ENCODE measurements around the gene GLUD2.
"Not testable (repeated sequence)": the region's sequence is repeated elsewhere in the genome, so short reads cannot be mapped to it uniquely, and the experiment has no call there.

The GLUD2 gene

GRCh38 chrX:121036137-121036536, 11.3 kb upstream of the GLUD2 start:
- DNase-seq (ENCODE audit: extremely low read depth, insufficient read length), result no peak
- no peak for TF ChIP-seq CTCF (IDR thresholded peaks at IDR 0.05; ENCODE audit: insufficient read depth, low read length, poor library complexity, severe bottlenecking)
- no peak overlapping the region for H3K4me3 ChIP-seq (replicated peaks; ENCODE audit: low read depth, low read length)
- no peaks in the 10 kb centered on the region for H3K36me3 ChIP-seq (ENCODE audit: control insufficient read depth, insufficient read depth, low read length)
- H3K27me3 ChIP-seq (replicated peaks; ENCODE audit: control insufficient read depth, insufficient read depth, low read length), result no peaks in the 10 kb centered on the region

DNA sequence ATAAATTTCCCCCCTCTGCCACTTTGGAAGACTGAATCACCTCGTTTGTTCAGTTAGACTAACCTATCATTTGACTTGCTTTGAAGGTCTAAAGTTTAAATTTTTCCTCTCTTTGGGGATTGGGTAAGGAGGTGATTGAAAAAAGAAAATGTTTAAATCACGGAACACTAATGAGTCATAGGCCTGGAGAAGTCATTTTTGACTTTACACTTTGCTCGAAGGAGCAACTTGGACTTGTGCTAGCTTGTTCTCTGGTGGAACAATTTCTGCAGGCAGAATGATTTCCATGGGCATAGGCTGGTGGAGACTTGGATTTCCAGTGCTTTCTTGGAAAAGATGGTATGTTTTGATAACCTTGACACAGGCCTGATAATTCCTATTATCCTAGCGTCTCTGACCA, 10.5 kb upstream of the GLUD2 start:
- no peak overlapping the region for H3K4me3 ChIP-seq (replicated peaks; ENCODE audit: low read depth, low read length)
- TF ChIP-seq CTCF (IDR thresholded peaks at IDR 0.05; ENCODE audit: insufficient read depth, low read length, poor library complexity, severe bottlenecking), result no peak
- H3K27me3 ChIP-seq (replicated peaks; ENCODE audit: control insufficient read depth, insufficient read depth, low read length), result no peaks in the 10 kb centered on the region
- no peak for DNase-seq (ENCODE audit: extremely low read depth, insufficient read length)
- no peaks in the 10 kb centered on the region for H3K36me3 ChIP-seq (ENCODE audit: control insufficient read depth, insufficient read depth, low read length)

DNA sequence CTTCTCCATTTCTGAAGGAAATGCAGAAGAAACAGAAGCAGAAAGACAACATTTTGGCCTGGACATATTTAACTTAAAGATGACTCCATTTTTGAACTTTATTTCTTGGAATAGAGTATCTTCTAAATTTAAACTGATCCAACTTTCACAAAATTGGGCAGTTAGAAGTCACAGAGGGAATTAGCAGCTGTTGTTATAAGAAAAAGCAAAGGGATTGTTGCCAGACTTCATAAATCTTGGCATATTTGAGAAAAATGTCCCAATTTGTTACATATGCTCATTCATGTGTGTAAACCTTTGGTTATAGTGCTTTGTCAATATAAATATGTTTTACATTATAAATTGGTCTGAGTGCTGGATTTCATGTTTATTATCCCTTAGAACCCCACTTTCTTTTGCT, 3.4 kb downstream of the GLUD2 start:
- Histone ChIP-seq H3K27me3 (replicated peaks; ENCODE audit: control insufficient read depth, insufficient read depth, low read length) (no peaks in the 10 kb centered on the region), H3K36me3 (ENCODE audit: control insufficient read depth, insufficient read depth, low read length) (no peaks in the 10 kb centered on the region), H3K4me3 (replicated peaks; ENCODE audit: low read depth, low read length) (no peak overlapping the region)
- no peak for TF ChIP-seq CTCF (IDR thresholded peaks at IDR 0.05; ENCODE audit: insufficient read depth, low read length, poor library complexity, severe bottlenecking)
- no peak for DNase-seq (ENCODE audit: extremely low read depth, insufficient read length)

- no peak for DNase-seq (ENCODE audit: extremely low read depth, insufficient read length)
- no peaks in the 10 kb centered on the region for H3K27me3 ChIP-seq (replicated peaks; ENCODE audit: control insufficient read depth, insufficient read depth, low read length)
- H3K36me3 ChIP-seq (ENCODE audit: control insufficient read depth, insufficient read depth, low read length), result no peaks in the 10 kb centered on the region
- no peak for TF ChIP-seq CTCF (IDR thresholded peaks at IDR 0.05; ENCODE audit: insufficient read depth, low read length, poor library complexity, severe bottlenecking)
- H3K4me3 ChIP-seq (replicated peaks; ENCODE audit: low read depth, low read length), result no peak overlapping the region
Observed at GRCh38 chrX:121052122-121052521, 4.7 kb downstream of the GLUD2 start.

GRCh38 chrX:121062289-121062688, 14.9 kb downstream of the GLUD2 start:
- H3K4me3 ChIP-seq (replicated peaks; ENCODE audit: low read depth, low read length), result no peak overlapping the region
- no peaks in the 10 kb centered on the region for H3K27me3 ChIP-seq (replicated peaks; ENCODE audit: control insufficient read depth, insufficient read depth, low read length)
- no peak for TF ChIP-seq CTCF (IDR thresholded peaks at IDR 0.05; ENCODE audit: insufficient read depth, low read length, poor library complexity, severe bottlenecking)
- H3K36me3 ChIP-seq (ENCODE audit: control insufficient read depth, insufficient read depth, low read length), result no peaks in the 10 kb centered on the region
- no peak for DNase-seq (ENCODE audit: extremely low read depth, insufficient read length)

DNA sequence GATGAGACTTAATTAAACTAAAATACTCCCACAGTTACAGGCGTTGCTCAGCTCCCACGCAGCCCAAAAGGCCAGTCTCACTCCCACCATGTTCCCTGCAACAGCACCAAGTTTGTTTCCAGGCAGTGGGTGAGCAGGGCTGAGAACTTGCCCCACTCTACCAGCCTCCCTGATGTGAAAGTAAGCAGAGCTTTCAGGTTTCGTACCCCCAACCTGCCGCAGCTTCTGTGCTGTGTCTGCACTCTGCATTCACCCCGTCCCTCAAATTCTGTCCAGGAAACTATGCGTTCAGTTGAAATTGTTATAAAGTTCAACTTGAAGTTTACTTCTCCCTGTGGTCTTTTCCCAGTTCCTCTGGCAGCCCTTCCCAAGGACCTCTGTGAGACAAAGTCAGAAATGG, 17.2 kb downstream of the GLUD2 start:
- H3K27me3 ChIP-seq (replicated peaks; ENCODE audit: control insufficient read depth, insufficient read depth, low read length), result no peaks in the 10 kb centered on the region

GRCh38 chrX:121084247-121084646, 36.8 kb downstream of the GLUD2 start:
- DNase-seq (ENCODE audit: extremely low read depth, insufficient read length); H3K4me3 ChIP-seq (replicated peaks; ENCODE audit: low read depth, low read length); H3K27me3 ChIP-seq (replicated peaks; ENCODE audit: control insufficient read depth, insufficient read depth, low read length); H3K36me3 ChIP-seq (ENCODE audit: control insufficient read depth, insufficient read depth, low read length): not testable (repeated sequence)

More for the DNA sequence above, 17.2 kb downstream of the GLUD2 start:
- no peak for TF ChIP-seq CTCF (IDR thresholded peaks at IDR 0.05; ENCODE audit: insufficient read depth, low read length, poor library complexity, severe bottlenecking)
- H3K36me3 ChIP-seq (ENCODE audit: control insufficient read depth, insufficient read depth, low read length), result no peaks in the 10 kb centered on the region
- DNase-seq (ENCODE audit: extremely low read depth, insufficient read length), result no peak
- no peak overlapping the region for H3K4me3 ChIP-seq (replicated peaks; ENCODE audit: low read depth, low read length)

Measured in GM06990 (cell line).